GM23338 (cell line): Measurements from ENCODE around the gene ZNF74.

Experiments used
- CREB1 ChIP-seq: fragments of 250-450 bp; sonication (Bioruptor Pico); IDR thresholded peaks from 2 replicates; pipeline ENCODE4 v1.5.0; 2020; ENCODE audit warnings: low read depth, mild to moderate bottlenecking, moderate library complexity
- EZH2 ChIP-seq: fragments of 200-600 bp; sonication (generic); IDR thresholded peaks from one replicate; pipeline ENCODE4 v1.8.0; 2017; ENCODE audit warnings: antibody characterized with exemption, mild to moderate bottlenecking, low read depth; ENCODE audit not compliant: unreplicated experiment
- EZH2phosphoT487 ChIP-seq: fragments of 200-600 bp; sonication (generic); IDR thresholded peaks from one replicate; pipeline ENCODE4 v1.8.1; 2018; ENCODE audit warnings: antibody characterized with exemption; ENCODE audit not compliant: unreplicated experiment
- JUNB ChIP-seq: IDR thresholded peaks from one replicate; pipeline ENCODE4 v1.6.1; 2016; ENCODE audit warnings: antibody characterized with exemption; ENCODE audit not compliant: unreplicated experiment
- NANOG ChIP-seq: IDR thresholded peaks from 2 replicates; pipeline ENCODE4 v1.6.1; 2016; ENCODE audit warnings: antibody characterized with exemption, borderline replicate concordance
- POLR2AphosphoS5 ChIP-seq: IDR thresholded peaks from 2 replicates; pipeline ENCODE4 v1.6.1; 2016; ENCODE audit warnings: antibody characterized with exemption, low read depth
- STAT1 ChIP-seq: IDR thresholded peaks from one replicate; pipeline ENCODE4 v1.6.1; 2016; ENCODE audit warnings: antibody characterized with exemption; ENCODE audit not compliant: unreplicated experiment
- ZNF331 ChIP-seq: fragments of 250-450 bp; sonication (Bioruptor Pico); IDR thresholded peaks from 2 replicates; pipeline ENCODE4 v1.5.0; 2020; ENCODE audit warnings: low read depth, mild to moderate bottlenecking, moderate library complexity
- TF ChIP-seq, protein P1 (sequence below), 2 experiments: fragments of 200-600 bp in 1 of 2; sonication (generic) in 1 of 2; conservative IDR thresholded peaks; 2 replicates each; pipeline versions ENCODE4 v1.5.1 to v1.6.1; 2016 to 2017; ENCODE audit warnings: antibody characterized with exemption in 2 of 2, low read depth in 2 of 2, mild to moderate bottlenecking in 2 of 2, moderate library complexity in 1 of 2
- TF ChIP-seq, protein P2 (sequence below): fragments of 250-450 bp; sonication (Bioruptor Pico); IDR thresholded peaks from 2 replicates; pipeline ENCODE4 v1.5.0; 2020; ENCODE audit warnings: mild to moderate bottlenecking, moderate library complexity
- TF ChIP-seq, protein P3 (sequence below): IDR thresholded peaks from one replicate; pipeline ENCODE4 v1.6.1; 2018; ENCODE audit warnings: antibody characterized with exemption; ENCODE audit not compliant: unreplicated experiment
- TF ChIP-seq, protein P4 (sequence below): IDR thresholded peaks from 2 replicates; pipeline ENCODE4 v1.6.1; 2016; ENCODE audit warnings: antibody characterized with exemption

DNA sequence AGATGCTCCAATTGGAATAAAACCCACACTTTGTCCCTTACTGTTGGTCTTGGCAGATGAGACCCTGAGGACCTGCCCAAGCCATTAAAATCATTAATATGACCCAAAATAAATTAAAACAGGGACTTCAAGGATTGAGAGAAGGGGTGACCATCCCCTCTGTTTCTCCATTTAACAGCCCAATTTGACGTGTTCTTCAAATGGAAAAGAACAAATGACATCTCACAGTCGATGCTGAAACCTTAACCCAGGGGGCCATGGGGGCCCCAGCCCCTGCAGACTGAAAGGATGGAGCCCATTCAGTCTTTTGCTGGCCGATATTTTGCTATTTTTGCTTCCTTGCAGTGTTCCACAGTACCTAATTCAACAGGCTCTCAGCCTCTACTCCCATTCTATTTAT is 20.5 kb downstream of the ZNF74 start:
- TF ChIP-seq, protein P1, sequence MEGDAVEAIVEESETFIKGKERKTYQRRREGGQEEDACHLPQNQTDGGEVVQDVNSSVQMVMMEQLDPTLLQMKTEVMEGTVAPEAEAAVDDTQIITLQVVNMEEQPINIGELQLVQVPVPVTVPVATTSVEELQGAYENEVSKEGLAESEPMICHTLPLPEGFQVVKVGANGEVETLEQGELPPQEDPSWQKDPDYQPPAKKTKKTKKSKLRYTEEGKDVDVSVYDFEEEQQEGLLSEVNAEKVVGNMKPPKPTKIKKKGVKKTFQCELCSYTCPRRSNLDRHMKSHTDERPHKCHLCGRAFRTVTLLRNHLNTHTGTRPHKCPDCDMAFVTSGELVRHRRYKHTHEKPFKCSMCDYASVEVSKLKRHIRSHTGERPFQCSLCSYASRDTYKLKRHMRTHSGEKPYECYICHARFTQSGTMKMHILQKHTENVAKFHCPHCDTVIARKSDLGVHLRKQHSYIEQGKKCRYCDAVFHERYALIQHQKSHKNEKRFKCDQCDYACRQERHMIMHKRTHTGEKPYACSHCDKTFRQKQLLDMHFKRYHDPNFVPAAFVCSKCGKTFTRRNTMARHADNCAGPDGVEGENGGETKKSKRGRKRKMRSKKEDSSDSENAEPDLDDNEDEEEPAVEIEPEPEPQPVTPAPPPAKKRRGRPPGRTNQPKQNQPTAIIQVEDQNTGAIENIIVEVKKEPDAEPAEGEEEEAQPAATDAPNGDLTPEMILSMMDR (conservative IDR thresholded peaks at IDR 0.05; ENCODE audit: low read depth in 2 of 2), result no peak
- TF ChIP-seq EZH2 (no peak), POLR2AphosphoS5 (no peak), EZH2phosphoT487 (no peak), NANOG (no peak), CREB1 (CRISPR knock-in tag) (no peak), ZNF331 (CRISPR knock-in tag) (no peak), STAT1 (no peak), JUNB (no peak)
- TF ChIP-seq, protein P2, sequence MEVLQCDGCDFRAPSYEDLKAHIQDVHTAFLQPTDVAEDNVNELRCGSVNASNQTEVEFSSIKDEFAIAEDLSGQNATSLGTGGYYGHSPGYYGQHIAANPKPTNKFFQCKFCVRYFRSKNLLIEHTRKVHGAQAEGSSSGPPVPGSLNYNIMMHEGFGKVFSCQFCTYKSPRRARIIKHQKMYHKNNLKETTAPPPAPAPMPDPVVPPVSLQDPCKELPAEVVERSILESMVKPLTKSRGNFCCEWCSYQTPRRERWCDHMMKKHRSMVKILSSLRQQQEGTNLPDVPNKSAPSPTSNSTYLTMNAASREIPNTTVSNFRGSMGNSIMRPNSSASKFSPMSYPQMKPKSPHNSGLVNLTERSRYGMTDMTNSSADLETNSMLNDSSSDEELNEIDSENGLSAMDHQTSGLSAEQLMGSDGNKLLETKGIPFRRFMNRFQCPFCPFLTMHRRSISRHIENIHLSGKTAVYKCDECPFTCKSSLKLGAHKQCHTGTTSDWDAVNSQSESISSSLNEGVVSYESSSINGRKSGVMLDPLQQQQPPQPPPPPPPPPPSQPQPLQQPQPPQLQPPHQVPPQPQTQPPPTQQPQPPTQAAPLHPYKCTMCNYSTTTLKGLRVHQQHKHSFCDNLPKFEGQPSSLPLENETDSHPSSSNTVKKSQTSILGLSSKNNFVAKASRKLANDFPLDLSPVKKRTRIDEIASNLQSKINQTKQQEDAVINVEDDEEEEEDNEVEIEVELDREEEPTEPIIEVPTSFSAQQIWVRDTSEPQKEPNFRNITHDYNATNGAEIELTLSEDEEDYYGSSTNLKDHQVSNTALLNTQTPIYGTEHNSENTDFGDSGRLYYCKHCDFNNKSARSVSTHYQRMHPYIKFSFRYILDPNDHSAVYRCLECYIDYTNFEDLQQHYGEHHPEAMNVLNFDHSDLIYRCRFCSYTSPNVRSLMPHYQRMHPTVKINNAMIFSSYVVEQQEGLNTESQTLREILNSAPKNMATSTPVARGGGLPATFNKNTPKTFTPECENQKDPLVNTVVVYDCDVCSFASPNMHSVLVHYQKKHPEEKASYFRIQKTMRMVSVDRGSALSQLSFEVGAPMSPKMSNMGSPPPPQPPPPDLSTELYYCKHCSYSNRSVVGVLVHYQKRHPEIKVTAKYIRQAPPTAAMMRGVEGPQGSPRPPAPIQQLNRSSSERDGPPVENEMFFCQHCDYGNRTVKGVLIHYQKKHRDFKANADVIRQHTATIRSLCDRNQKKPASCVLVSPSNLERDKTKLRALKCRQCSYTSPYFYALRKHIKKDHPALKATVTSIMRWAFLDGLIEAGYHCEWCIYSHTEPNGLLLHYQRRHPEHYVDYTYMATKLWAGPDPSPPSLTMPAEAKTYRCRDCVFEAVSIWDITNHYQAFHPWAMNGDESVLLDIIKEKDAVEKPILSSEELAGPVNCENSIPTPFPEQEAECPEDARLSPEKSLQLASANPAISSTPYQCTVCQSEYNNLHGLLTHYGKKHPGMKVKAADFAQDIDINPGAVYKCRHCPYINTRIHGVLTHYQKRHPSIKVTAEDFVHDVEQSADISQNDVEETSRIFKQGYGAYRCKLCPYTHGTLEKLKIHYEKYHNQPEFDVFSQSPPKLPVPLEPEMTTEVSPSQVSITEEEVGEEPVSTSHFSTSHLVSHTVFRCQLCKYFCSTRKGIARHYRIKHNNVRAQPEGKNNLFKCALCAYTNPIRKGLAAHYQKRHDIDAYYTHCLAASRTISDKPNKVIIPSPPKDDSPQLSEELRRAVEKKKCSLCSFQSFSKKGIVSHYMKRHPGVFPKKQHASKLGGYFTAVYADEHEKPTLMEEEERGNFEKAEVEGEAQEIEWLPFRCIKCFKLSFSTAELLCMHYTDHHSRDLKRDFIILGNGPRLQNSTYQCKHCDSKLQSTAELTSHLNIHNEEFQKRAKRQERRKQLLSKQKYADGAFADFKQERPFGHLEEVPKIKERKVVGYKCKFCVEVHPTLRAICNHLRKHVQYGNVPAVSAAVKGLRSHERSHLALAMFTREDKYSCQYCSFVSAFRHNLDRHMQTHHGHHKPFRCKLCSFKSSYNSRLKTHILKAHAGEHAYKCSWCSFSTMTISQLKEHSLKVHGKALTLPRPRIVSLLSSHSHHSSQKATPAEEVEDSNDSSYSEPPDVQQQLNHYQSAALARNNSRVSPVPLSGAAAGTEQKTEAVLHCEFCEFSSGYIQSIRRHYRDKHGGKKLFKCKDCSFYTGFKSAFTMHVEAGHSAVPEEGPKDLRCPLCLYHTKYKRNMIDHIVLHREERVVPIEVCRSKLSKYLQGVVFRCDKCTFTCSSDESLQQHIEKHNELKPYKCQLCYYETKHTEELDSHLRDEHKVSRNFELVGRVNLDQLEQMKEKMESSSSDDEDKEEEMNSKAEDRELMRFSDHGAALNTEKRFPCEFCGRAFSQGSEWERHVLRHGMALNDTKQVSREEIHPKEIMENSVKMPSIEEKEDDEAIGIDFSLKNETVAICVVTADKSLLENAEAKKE (CRISPR knock-in tag), result no peak
- TF ChIP-seq, protein P3, sequence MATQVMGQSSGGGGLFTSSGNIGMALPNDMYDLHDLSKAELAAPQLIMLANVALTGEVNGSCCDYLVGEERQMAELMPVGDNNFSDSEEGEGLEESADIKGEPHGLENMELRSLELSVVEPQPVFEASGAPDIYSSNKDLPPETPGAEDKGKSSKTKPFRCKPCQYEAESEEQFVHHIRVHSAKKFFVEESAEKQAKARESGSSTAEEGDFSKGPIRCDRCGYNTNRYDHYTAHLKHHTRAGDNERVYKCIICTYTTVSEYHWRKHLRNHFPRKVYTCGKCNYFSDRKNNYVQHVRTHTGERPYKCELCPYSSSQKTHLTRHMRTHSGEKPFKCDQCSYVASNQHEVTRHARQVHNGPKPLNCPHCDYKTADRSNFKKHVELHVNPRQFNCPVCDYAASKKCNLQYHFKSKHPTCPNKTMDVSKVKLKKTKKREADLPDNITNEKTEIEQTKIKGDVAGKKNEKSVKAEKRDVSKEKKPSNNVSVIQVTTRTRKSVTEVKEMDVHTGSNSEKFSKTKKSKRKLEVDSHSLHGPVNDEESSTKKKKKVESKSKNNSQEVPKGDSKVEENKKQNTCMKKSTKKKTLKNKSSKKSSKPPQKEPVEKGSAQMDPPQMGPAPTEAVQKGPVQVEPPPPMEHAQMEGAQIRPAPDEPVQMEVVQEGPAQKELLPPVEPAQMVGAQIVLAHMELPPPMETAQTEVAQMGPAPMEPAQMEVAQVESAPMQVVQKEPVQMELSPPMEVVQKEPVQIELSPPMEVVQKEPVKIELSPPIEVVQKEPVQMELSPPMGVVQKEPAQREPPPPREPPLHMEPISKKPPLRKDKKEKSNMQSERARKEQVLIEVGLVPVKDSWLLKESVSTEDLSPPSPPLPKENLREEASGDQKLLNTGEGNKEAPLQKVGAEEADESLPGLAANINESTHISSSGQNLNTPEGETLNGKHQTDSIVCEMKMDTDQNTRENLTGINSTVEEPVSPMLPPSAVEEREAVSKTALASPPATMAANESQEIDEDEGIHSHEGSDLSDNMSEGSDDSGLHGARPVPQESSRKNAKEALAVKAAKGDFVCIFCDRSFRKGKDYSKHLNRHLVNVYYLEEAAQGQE, result no peak
- TF ChIP-seq, protein P4, sequence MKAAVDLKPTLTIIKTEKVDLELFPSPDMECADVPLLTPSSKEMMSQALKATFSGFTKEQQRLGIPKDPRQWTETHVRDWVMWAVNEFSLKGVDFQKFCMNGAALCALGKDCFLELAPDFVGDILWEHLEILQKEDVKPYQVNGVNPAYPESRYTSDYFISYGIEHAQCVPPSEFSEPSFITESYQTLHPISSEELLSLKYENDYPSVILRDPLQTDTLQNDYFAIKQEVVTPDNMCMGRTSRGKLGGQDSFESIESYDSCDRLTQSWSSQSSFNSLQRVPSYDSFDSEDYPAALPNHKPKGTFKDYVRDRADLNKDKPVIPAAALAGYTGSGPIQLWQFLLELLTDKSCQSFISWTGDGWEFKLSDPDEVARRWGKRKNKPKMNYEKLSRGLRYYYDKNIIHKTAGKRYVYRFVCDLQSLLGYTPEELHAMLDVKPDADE, result no peak
